Right cardiac atrium (tissue), 5 donors: ENCODE results near the gene DTWD2. TPM values are rescaled to one million over a fixed set of nuclear protein-coding genes. Genes with fewer than 3 reads are reported as not detected.
A peak's percentile ranks its signal among the peaks of the same experiment; 100 is the strongest.
"Not testable (repeated sequence)": the region's sequence is repeated elsewhere in the genome, so short reads cannot be mapped to it uniquely, and the experiment has no call there.

Source experiments
- ATAC-seq, 2 donors: fragments of 200-7000 bp; cut with Tn5 transposase; one replicate each; pipeline versions ENCODE4 v1.8.0 to v1.9.1; 2020; ENCODE audit warnings: moderate library complexity in 2 of 2, mild to moderate bottlenecking in 1 of 2
- DNase-seq, 3 donors: peaks; one replicate each; pipeline ENCODE4 v3.0.0-alpha.2; 2020
- H3K27ac ChIP-seq: one replicate; pipeline ENCODE4 v1.5.1; 2013; ENCODE audit warnings: mild to moderate bottlenecking, low read length, control low read depth, moderate library complexity
- H3K27me3 ChIP-seq: one replicate; pipeline ENCODE4 v1.6.1; 2013; ENCODE audit not compliant: control insufficient read depth, insufficient read depth
- H3K4me1 ChIP-seq: one replicate; pipeline ENCODE4 v1.6.1; 2013; ENCODE audit warnings: low read length; ENCODE audit not compliant: control insufficient read depth, insufficient read depth
- H3K4me3 ChIP-seq: one replicate; pipeline ENCODE4 v1.5.1; 2013; ENCODE audit warnings: low read length, control low read depth
- H3K9me3 ChIP-seq: one replicate; pipeline ENCODE4 v1.6.1; 2013; ENCODE audit warnings: low read length; ENCODE audit not compliant: control insufficient read depth
- WGBS: extraction: QIAGEN DNeasy Blood & Tissue Kit; methylation state at CpG from one replicate; pipeline ENCODE4 v1.1.7; 2013; 5-methylcytosine and 5-hydroxymethylcytosine counted together
- intact Hi-C, 4 donors: fragments of 100-400 bp; cut with DNase I; formaldehyde crosslinking; loops; one replicate each; pipeline versions ENCODE4 v1.11.0 to v1.14.0; 2022 to 2023
- polyA plus RNA-seq: library from polyadenylated mRNA; stranded (reverse); fragments of 200-250 nt; gene quantifications from one replicate; pipeline ENCODE4 v1.2.3, GENCODE V29; 2013
- total RNA-seq, 4 donors: library from RNA; stranded (reverse); fragmentation: NEBNext Ultra II Directional; extraction: Animal tissue kit (Norgen Biotek cat#: 25700); gene quantifications; one replicate each; pipeline ENCODE4 v1.2.1, GENCODE V29; 2021
- donor health status: healthy with polysubstance abuse.
- donor health status: DM: no; HTN: yes; CAD: no.
- donor health status: DM: no; HTN: no; CAD: no.
- donor health status: DM: no; HTN: yes; CAD: no; lungs with severe emphysema.
- donor health status: DM: yes; HTN: yes; CAD: no.

DTWD2 gene
- total and polyA plus RNA-seq, 5 donors: 6.1 to 11.5 (median 8.6) TPM

DNA sequence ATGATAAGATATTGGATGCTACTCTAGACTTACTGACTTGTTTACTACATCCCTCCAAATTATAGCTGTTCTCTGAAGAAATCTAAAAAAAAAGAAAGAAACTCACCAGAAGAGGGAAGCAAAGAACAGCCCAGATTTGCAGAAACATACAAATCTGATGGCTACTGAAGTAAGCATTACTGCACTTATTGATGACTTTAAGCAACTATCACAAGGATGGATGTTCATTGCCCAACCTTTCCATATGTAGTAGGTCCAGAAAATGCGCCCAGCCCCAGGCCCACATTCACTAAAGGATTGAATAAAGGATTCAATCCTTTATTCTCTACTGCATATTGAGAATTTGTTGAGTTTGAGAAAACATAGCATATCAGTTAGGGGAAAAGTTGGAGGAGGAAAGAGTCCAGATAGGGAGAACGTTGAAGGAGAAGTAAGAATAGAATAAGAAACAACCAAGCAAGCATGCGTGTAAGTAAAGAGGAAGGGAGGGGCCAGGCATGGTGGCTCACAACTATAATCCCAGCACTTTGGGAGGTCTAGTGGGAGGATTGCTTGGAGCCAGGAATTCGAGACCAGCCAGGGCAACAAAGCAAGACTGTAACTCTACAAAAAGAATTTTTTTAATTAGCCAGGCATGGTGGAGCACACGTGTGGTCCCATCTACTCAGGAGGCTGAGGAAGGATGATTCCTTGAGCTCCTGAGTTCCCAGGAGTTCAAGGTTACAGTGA, 33.8 kb upstream of the DTWD2 start:
- Histone ChIP-seq H3K9me3 (no peaks in the 10 kb centered on the region), H3K27me3 (no peaks in the 10 kb centered on the region)
- WGBS: 45% methylated on average over 5 of the region's 5 CpGs

GRCh38 chr5:119021149-119021732, 32.9 kb upstream of the DTWD2 start:
- intact Hi-C loops: no loop called here
- no peak overlapping the region for H3K4me3 ChIP-seq
- H3K4me1 ChIP-seq: no peaks in the 10 kb centered on the region
- H3K9me3 ChIP-seq: no peaks in the 10 kb centered on the region
- ATAC-seq: no peak
- no peaks in the 10 kb centered on the region for H3K27me3 ChIP-seq
- no peak for DNase-seq
- no peak overlapping the region for H3K27ac ChIP-seq
- 90% methylated on average over 3 of the region's 3 CpGs for WGBS

More for the DNA sequence above, 33.8 kb upstream of the DTWD2 start:
- intact Hi-C loops: no loop called here
- ATAC-seq (no peak), DNase-seq (no peak)
- H3K27ac ChIP-seq: no peak overlapping the region
- no peak overlapping the region for H3K4me3 ChIP-seq
- H3K4me1 ChIP-seq: no peaks in the 10 kb centered on the region

DNA sequence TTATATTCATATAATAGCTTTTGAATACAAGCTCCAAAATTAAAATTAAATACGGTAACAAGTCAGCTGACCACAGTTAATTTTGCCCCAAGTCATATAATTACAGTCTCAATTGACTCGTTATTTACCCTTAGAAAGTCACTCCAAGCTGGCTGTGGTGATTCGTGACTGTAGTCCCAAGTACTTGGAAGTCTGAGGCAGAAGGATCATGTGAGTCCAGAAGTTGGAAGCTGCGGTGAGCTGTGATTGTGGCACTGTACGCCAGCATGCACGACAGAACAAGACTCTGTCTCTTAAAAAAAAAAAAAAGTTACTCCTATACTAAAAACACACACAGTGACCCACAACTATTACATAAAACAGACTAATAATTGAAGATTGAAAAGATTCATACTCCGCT, 31.6 kb upstream of the DTWD2 start:
- Histone ChIP-seq H3K4me1 (no peaks in the 10 kb centered on the region), H3K9me3 (no peaks in the 10 kb centered on the region), H3K27ac (no peak overlapping the region), H3K27me3 (no peaks in the 10 kb centered on the region), H3K4me3 (no peak overlapping the region)
- ATAC-seq: no peak
- DNase-seq: peak in 1 of 3 donors; percentile 29
- intact Hi-C loops: no loop called here
- WGBS: 60% methylated on average over 7 of the region's 7 CpGs

- H3K9me3 ChIP-seq: no peaks in the 10 kb centered on the region
- ATAC-seq: no peak
- no peak for DNase-seq
- 82% methylated on average over 1 of the region's 1 CpG for WGBS
- no peak overlapping the region for H3K4me3 ChIP-seq
- H3K4me1 ChIP-seq: no peaks in the 10 kb centered on the region
- intact Hi-C loops: no loop called here
- H3K27ac ChIP-seq: no peak overlapping the region
- H3K27me3 ChIP-seq: no peaks in the 10 kb centered on the region
Observed at GRCh38 chr5:119019501-119019900, 31.2 kb upstream of the DTWD2 start.

DNA sequence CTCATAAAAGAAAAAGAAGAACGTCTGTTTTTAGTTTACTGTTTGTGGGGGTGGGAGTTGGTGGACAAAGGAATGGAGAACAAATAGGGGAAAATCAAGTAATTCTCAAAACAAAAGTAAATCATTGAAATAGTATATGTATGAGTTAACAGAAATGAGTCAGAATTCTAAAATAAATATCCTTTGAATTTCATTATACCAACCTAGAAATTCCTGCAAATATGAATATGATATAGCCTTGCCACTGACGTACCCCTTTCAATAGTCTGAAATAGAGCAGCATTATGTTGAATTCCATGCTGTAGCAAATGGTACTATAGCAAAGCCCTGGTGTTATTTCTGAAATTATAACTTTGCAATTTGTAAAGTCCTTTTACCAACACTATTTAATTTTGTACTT, 29.6 kb upstream of the DTWD2 start:
- WGBS: 76% methylated on average over 2 of the region's 2 CpGs
- Histone ChIP-seq H3K27me3 (no peaks in the 10 kb centered on the region), H3K27ac (no peak overlapping the region), H3K4me3 (no peak overlapping the region), H3K9me3 (no peaks in the 10 kb centered on the region), H3K4me1 (no peaks in the 10 kb centered on the region)
- no peak for ATAC-seq
- no peak for DNase-seq
- intact Hi-C loops: no loop called here

DNA sequence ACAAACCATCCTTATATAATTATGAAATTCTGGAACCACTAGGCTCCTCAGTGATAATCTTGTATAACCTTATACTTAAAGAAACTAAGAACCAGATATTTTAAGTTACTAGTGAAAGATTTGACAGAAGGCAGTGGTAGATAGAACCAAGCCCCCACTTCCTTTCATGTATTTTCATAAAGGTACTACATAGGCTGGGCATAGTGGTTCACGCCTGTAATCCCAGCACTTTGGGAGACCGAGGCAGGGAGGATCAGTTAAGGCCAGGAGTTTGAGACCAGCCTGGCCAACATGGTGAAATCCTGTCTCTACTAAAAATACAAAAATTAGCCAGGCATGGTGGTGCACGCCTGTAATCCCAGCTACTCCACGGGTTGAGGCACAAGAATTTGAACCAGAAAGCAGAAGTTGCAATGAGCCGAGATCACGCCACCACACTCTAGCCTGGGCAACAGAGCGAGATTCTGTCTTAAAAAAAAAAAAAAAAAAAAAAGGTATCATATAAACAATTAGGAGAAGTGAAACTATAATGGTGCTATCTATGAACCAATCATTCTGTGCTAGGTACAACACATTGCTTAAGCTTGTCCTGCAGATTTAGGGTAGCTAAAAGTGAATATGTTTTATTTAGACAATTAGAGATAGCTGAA, 27.9 kb upstream of the DTWD2 start:
- no peak overlapping the region for H3K27ac ChIP-seq
- H3K4me1 ChIP-seq: no peaks in the 10 kb centered on the region
- 90% methylated on average over 7 of the region's 7 CpGs for whole genome bisulfite sequencing
- no peak overlapping the region for H3K4me3 ChIP-seq
- intact Hi-C loops: no loop called here
- no peaks in the 10 kb centered on the region for H3K9me3 ChIP-seq
- ATAC-seq (no peak), DNase-seq (peak in 1 of 3 donors; percentile 26)
- H3K27me3 ChIP-seq: no peaks in the 10 kb centered on the region

DNA sequence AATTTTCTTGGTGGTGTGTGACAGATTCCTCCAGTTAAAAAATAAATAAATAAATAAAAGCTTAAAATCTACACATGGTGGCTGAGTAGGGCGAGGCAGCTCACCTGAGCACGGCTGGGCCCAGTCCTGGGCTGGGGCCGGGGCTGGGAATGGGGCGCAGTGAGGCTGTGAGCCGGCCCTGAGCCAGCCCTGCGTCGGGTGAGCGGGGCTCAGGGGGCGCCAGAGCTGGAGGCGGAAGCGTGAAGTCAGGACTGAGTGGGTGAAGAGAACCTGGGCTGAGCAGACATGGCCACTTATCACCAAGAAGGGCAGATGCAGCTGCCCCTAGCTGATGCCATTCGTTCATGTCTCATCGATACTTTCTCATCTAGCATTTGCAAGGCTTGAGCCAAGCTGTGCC, 22.8 kb upstream of the DTWD2 start:
- WGBS: 94% methylated on average over 13 of the region's 13 CpGs
- no peak overlapping the region for H3K4me3 ChIP-seq
- no peaks in the 10 kb centered on the region for H3K4me1 ChIP-seq
- no peak for ATAC-seq
- H3K27ac ChIP-seq: no peak overlapping the region
- H3K27me3 ChIP-seq: no peaks in the 10 kb centered on the region
- intact Hi-C loops: no loop called here
- H3K9me3 ChIP-seq: no peaks in the 10 kb centered on the region
- no peak for DNase-seq

DNA sequence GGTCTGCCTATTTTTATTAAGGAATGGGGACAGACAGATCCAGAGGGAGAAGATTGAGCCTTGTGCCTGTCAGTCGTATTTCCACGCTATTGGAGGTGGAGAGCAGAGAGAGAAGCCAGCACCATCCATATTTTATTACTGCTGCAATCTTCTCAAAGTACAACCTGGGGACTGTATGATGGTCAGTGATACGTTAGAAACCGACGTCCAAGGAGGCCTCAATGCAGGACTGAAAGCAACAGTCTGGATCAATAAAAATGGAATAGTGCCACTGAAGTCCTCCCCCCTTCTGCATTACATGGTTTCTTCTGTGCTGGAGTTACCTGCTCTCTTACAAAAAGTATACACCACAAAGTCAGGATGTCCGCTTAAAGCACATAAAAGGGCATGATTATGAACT, 21.9 kb upstream of the DTWD2 start:
- Histone ChIP-seq H3K27me3 (no peaks in the 10 kb centered on the region), H3K4me3 (no peak overlapping the region), H3K9me3 (no peaks in the 10 kb centered on the region), H3K27ac (no peak overlapping the region), H3K4me1 (no peaks in the 10 kb centered on the region)
- WGBS: 93% methylated on average over 6 of the region's 6 CpGs
- DNase-seq (no peak), ATAC-seq (no peak)
- intact Hi-C loops: no loop called here

GRCh38 chr5:119009131-119009530, 20.8 kb upstream of the DTWD2 start:
- DNase-seq: no peak
- no peak for ATAC-seq
- Histone ChIP-seq H3K27ac (no peak overlapping the region), H3K27me3 (no peaks in the 10 kb centered on the region), H3K9me3 (no peaks in the 10 kb centered on the region), H3K4me1 (no peaks in the 10 kb centered on the region), H3K4me3 (no peak overlapping the region)
- WGBS: 96% methylated on average over 1 of the region's 1 CpG
- intact Hi-C loops: no loop called here

DNA sequence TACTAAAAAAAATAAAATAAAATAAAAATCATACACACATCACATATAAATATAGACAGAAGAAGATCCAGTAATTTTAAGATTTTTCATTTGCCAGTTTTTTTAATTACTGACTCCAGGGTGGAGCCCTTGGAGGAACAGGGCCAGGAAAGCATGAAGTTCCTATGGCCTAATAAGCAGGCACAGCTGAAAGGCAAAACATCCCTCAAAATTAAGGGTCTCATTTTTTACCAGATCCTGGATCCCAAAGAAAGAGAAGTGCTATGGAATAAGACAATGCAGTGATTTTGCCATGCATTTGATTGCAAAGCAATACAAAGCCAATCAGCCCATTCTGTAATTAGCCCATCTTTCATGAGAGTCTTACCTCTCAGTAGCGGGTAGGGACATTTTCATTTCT, 11.3 kb upstream of the DTWD2 start:
- Histone ChIP-seq H3K9me3 (no peaks in the 10 kb centered on the region), H3K27me3 (no peaks in the 10 kb centered on the region), H3K4me1 (no peaks in the 10 kb centered on the region), H3K27ac (no peak overlapping the region), H3K4me3 (no peak overlapping the region)
- WGBS: 95% methylated on average over 1 of the region's 1 CpG
- ATAC-seq (no peak), DNase-seq (no peak)
- intact Hi-C loops: no loop called here

DNA sequence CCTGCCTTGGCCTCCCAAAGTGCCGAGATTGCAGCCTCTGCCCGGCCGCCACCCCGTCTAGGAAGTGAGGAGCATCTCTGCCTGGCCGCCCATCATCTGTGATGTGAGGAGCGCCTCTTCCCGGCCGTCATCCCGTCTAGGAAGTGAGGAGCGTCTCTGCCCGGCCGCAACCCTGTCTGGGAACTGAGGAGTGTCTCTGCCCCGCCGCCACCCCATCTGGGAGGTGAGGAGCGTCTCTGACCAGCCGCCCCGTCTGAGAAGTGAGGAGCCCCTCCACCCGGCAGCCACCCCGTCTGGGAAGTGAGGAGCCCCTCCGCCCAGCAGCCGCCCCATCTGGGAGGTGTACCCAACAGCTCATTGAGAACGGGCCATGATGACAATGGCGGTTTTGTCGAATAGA, 10.5 kb upstream of the DTWD2 start:
- H3K27me3 ChIP-seq, H3K4me3 ChIP-seq, H3K9me3 ChIP-seq, H3K27ac ChIP-seq, DNase-seq, ATAC-seq, H3K4me1 ChIP-seq, intact Hi-C loops: not testable (repeated sequence)
- WGBS: 92% methylated on average over 23 of the region's 24 CpGs
